Right kidney (tissue), 1 donor: ENCODE data around the gene TMEM107.

Experiments used
- DNase-seq: peaks from one replicate; pipeline ENCODE4 v3.0.0-alpha.2; 2016

The TMEM107 gene

GRCh38 chr17:8162997-8163977 lies 12.9 kb downstream of the TMEM107 start:
- DNase-seq: peak; percentile 74

DNA sequence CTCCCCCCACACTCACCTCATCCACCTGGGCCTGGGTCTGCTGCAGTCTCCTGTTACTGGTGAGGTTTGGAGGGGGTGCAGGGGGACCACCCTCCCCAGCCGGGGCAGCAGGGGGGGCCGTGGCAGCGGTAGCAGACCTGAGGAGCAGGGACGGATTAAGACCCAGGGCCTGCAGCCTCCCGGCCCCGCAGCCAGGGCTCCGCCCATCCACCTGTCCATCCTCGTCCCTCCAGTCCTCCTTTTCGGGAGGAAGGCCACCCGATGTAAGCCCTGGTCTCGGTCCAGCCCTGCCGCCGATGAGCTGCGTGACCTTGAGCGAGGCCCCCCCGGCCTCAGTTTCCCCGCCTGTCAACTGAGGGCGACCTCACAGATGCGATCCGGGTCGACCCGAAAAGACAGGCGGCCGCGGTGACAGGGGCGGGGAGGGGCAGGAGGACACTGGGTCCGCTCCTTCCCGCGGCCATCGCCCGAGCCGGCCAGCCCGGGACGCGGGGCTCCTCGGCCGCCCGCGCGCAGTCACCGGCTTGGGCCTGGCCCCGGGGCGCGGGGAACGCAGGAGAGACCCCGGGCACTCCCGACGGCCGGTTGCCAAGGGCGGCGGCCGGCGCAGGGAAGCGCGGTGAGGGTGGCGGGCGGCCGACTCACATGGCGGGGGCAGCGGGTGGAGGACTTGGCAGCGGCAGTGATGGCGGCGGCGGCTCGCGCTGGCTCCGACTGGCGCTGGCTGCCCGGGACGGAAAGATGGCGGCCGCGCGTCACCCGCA lies 13.8 kb downstream of the TMEM107 start, which contains the start of gene VAMP2:
Gene VAMP2 (minus strand): TSS at position 716 of the 764 bp plus-strand sequence. CDS start 69 bp downstream, at position 647.
- peak; percentile 75 for DNase-seq

GRCh38 chr17:8161289-8162232 lies 14.6 kb downstream of the TMEM107 start:
- DNase-seq: no peak

GRCh38 chr17:8160741-8161221 lies 15.4 kb downstream of the TMEM107 start:
- DNase-seq: no peak

DNA sequence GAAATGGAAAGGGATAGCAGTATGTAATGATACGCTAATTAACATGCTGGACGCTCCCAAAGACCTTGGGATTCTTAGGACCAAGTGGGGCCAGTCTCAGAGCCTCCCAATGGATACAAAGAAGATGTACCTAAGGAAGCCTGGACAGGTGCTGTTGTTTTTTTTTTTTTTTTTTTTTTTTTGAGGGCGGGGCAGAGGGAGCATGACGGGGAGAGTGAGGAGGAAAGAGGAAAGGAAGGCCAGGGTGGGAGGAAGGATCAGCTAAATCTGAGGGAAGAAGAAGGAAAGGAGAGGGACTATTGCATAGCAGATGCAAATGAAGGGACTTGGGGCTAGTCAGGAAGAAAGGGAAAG lies 16.0 kb downstream of the TMEM107 start:
- no peak for DNase-seq

GRCh38 chr17:8159459-8160223 lies 16.5 kb downstream of the TMEM107 start:
- DNase-seq: no peak

DNA sequence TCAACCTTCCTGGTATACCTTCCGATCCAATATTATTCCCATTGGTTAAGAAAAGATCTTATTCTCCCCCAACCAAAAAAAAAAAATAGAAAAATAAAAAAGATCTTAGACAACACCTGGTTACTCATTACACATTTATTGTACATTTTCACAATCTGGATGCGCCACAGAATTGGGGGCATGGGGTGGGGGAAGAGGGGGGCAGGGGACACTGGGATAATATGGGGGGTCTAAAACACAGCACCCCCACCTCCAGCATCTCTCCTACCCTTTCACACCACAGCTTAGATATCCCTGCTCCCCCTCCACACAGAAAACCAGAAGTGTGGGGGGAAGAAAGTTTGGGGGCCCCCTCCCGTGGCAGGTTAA lies 17.2 kb downstream of the TMEM107 start:
- no peak for DNase-seq

DNA sequence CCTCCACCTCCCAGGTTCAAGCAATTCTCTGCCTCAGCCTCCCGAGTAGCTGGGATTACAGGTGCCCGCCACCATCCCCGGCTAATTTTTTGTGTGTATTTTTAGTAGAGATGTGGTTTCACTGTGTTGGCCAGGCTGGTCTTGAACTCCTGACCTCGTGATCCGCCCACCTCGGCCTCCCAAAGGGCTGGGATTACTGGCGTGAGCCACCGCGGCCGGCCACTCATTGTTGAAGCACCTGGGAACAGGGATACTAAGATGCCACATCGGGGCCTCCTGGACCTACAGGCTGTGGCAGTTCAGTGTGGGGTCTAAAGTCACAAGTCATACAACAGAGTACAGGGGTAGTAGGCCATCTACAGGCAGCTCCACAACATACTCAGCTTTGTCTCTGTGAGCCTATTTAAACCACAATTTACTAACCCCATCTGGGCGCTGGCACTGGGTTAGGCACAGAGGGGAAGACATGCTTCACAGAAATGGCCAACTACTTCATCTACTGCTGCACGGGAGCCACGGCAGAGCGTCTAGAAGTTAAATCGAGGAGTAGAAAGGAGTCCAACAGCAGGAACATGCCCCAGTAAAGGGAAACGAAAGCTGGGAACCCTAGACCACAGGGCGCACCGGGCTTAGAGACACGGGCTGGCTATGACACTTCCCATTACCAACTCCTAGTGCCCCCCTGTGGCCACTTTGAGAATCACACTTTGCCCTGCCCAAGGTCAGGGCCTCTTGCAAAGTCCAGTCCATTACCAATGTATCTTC lies 17.7 kb downstream of the TMEM107 start:
- peak; percentile 63 for DNase-seq

- DNase-seq: peak; percentile 96
These were observed 19.8 kb downstream of the TMEM107 start for GRCh38 chr17:8156246-8156992.

GRCh38 chr17:8155996-8156245 lies 20.3 kb downstream of the TMEM107 start:
- no peak for DNase-seq

DNA sequence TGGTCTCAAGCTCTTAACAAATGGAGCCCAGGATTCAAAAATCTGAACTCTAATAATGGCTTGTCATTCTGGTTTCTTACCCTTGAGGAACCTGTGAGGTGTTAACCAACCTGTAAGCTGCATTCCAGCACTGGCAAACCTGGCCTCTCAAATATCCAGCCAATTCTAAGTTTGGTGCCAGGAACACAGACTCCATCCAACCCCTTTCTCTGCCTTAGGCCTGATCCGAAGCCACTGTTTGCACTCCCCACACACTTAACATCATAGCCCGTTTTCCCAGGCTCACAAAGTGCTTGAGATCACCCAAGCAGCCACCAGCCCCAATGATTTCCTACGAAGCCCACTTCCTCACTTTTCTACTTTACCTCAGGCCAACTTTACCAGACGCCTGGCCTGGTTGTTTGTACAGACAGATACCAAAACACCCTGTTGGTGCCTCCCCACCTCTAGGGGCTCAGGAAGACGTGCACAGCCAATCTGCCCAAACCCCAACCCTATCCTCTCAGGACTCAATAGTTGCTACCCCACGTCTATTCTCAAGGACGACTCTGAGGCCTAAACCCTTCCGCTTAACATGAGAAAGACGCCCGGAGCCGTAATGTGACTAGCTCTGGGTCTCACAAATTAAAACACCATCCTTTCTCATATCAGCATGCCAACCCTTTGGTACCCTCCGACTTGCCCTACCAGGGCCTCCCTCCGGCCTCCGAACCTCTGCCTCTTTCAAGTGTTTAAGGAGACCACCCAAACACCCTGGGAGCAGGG lies 20.8 kb downstream of the TMEM107 start:
- no peak for DNase-seq

- DNase-seq: no peak
These were observed 21.5 kb downstream of the TMEM107 start for GRCh38 chr17:8154608-8155155.

- DNase-seq: peak; percentile 82
These were observed 22.1 kb downstream of the TMEM107 start for GRCh38 chr17:8153957-8154607.

DNA sequence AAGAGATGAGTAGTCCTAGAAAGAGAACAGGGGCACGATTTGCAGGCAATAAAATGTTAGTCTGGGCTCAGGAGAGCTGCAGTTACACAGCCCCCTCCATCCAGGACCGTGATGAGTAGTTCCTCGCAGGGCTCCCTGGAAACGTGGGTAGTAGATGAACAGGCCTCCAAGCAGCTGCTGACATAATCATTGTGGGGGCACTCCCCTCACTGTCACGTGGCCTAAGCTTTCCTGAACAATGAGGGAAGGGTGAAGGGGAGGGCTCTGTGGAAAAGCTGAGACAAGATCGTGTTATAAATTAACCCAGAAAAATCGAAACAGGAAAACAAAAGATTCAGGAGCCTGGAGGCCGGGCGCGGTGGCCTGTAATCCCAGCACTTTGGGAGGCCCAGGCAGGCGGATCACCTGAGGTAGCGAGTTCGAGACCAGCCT lies 22.6 kb downstream of the TMEM107 start:
- peak; percentile 55 for DNase-seq

DNA sequence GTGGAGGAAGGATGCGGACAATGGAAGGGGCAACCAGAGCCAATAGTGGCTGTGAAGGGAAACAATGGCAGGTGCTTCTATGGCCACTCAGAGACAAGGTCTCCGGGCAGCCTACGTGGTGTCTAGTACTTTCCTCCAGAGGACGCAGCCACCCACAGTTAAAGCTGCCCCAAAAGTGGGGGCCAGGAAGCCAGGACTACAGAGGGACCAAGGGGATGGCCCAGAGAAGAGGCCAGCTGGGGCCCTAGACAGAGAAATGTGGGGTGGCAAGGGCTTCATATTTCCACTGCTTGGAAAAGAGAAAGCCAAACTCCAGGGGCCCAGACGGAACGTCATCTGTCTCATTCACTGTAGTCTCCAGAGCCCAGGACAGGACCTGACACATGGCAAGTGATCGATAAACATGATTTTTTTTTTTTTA lies 23.1 kb downstream of the TMEM107 start:
- DNase-seq: no peak

DNA sequence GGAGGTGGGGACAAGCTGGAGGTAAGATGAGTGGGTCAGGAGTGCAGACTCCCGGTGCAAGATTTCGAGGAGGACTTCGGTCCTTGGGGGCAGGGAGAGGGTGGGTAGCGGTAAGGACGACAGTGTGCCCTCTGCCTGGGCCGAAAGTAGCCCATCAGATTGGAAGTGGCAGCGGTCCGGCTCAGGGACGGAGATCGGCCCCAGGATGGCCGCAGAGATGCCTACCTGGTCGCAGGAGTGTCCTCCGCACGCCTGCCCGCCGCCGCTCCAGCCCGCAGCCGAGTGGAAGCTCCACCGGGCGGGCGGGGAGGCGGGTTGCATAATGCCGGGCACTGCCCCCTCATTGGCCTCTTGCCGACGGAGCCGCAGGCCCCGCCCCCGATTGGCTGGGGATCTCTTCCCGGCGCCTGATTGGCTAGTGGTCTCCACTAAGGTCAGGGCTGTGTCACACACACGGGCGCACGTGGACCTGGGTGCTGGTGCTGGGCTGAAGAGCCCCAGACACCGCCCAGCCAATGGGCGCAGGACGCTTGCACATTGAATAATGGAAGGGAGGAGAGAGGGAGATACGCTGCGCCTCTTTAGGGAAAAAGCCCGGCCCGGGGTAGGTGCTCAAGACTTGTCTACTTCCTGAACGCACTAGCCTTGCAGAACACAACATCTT lies 23.9 kb downstream of the TMEM107 start, which contains the start of gene PER1:
Gene PER1 (minus strand): TSS at position 293 of the 664 bp plus-strand sequence. CDS start 1,698 bp downstream, outside the sequence.
- peak; percentile 89 for DNase-seq

GRCh38 chr17:8151641-8152111 lies 24.5 kb downstream of the TMEM107 start:
- no peak for DNase-seq
